GM19193 (cell line): ENCODE results near the gene PLXNB1.

Experiments used
- POLR2A ChIP-seq: IDR thresholded peaks from 4 replicates; pipeline ENCODE4 v1.6.1; 2011; ENCODE audit not compliant: insufficient read depth, insufficient read length; ENCODE audit errors: extremely low read depth

The PLXNB1 gene

DNA sequence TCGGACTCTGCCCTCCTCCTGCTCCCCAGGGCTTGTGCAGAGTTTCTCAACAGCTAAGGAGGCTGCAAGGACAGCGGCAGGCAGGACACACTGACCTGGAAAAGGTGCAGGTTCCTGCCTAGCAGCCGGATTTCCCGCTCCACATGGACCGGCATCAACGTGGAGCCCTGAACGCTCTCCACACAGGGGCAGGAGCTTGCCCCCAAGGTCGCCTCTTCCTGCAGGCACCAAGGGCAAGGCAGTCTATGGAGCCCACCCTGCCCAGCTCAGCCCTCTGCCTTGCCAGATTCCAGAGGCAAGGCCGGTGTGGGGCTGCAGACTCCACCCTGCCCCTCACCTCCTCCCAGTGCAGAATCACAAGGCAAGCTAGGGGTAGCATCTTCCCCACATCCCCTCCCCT, 10.7 kb downstream of the PLXNB1 start:
- TF ChIP-seq POLR2A: no peak

DNA sequence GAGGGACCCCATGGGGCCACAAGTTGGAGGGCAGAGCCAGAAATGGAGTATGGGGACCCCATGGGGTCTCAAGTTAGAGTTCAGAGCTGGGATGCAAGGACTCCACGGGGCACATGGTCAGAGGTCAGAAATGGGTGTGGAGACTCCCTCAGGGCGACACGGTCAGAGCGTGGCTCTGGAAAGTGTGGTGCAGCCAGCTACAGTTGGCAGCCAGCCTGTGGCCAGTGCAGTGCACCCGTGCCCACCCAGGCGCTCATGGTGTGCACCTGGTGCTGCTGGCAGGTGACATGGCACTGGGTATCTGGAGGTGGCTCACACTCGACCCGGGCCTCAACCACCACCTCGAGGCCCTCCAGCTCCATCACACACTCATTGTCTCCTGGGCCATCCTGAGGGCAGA, 11.2 kb downstream of the PLXNB1 start:
- no peak for TF ChIP-seq POLR2A

DNA sequence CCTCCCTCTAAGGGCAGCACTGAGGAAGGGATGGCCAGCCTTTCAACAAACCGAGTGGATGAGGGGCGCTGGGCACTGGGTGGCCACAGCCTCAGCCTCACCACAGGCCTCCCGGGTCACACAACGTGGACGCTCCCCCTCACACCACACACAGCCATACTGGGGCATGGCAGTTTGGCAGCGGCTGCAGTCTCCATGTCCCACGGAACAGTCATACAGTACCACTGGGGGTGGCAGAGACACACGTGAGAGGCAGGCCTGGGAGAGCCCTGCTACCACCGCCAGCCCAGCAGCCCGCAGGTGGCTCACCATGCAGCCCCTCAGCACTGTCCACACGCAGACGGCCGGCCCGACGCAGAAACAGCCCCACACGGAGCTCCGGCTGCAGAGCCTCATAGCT, 11.7 kb downstream of the PLXNB1 start:
- no peak for TF ChIP-seq POLR2A

DNA sequence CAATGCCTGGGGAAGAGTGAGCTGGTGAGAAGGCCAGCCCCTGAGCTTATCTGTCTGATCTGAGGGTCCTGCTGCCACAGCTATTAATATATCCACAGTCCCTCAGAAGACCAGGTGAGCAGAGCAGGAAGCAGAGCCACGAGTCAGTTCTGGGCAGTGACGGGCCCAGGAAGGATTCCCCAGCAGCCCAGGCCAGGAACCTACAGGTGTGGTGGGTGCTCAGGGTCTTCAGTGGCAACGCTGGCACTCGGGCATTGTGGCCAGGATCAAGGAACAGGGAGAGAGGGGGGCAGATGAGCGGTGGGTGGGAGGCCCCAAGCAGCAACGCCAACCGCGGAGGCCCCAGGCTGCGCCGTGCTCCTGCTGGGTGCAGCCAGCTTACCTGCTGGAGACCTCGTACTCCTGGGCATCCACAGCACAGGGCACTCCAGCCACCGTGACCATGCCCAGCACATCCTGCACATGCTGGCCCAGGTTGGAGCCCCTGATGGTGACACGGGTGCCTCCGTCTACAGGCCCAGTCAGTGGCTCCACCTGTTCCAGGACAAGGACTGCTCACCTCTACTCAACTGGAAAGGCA, 12.3 kb downstream of the PLXNB1 start:
- no peak for TF ChIP-seq POLR2A

DNA sequence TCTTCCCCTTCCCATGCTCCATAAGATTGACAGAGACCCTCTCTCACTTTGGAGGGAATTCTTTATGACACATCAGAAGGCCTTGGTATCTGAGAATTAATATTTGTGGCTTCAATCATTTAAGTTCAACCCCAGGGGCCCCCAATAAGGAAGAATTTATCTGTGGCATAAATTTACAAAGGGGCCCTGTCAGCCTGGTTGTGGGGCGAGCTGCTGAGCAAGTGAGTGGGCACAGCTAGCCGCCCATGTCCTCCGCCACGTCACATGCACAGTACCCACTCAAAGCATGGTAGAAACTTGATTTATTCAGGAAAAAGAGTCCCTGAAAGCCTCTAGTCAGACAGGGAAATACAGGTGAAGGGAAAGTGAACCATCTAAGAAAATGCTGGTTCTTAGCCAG, 13.3 kb downstream of the PLXNB1 start:
- TF ChIP-seq POLR2A: no peak

DNA sequence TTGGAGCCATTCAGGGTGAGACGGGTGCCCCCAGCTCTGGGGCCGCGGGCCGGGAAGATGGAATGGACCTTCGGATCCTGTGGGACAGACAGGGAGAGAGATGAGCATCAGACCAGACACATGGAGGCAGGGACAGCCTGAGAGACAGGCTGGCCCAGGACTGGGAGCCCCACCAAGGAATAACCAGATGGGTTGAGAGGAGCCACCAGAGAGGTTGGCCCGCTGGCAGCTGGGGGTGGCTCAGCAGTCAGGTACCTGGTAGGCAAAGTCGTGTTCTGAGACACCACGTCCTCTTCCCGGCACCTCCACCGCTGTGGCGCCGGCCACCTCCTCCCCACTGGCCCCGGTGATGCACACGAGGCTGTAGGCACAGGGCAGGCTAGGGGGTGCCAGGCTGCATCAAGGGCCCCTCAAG, 13.8 kb downstream of the PLXNB1 start:
- no peak for TF ChIP-seq POLR2A

DNA sequence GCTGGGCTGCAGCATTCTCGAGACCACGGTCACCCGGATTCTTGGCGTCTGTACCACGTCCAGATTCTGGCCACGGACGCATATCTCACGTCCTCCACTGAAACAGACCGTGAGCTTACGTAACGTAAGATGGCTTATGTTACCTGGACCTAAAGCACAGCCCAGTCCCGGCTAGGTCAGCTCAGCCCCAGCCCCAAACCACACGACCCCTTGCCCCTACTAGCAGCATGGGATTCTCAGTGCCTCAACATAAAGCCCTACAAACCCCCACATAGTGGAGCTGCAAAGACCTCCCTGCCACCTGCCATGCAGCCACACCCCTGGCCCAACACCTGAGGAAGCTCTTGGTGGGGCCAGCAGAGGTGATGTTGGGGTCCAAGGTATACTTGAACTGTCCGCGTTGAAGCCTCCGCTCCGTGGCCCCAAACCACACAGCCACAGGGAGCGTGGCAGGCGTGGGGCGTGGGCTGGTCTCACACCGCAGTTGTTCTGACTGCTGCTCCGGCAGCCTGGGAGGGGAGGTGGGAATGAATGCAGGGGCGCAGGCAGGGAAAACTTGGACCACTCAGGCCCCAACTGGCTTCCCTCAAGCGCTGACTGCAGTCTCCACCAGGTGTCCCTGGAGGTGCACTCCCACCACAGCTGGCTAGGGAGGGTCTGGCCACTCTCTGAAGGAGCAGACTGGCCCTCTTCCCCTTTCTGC, 14.5 kb downstream of the PLXNB1 start:
- TF ChIP-seq POLR2A: no peak

DNA sequence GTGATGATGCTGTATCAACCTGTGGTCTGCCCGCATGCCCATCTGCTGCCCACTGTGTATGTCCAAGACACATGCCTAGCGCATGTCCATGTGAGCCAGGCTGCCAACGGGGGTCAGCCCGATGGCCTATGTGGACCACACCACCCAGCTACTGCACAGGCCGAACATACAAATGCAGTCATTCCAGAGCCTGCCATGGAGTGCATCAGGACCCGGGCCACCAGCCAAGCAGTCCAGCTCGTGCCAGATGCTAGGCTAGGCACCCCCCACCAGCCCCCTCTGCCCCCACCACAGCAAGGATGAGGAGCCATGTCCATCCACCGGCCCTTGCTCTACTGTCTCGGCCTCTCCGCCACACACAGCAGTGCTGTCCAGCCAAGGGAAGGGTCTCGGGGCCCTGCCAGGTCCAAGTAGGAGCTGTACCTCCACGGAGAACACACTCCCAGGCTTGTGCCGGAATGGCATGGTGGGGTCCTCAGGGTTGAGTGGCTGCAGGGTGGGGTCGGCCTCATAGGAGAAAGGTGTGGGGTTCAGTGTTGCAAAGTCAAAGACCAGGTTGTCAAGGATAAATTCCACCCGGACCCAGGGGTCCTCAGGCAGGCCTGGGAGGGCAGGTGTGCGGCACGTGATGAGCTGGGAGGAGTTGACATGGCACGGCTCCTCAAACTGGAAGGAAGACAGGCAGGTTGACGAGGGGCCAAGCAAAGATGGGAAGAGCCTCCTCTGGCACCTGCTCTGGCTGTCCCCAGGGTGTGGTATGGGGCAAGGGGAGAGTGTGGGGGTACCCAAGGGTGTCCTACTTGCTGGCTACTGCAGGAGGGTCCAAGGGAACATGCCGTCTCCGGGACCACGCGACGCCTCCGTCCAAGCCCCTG, 15.3 kb downstream of the PLXNB1 start:
- TF ChIP-seq POLR2A: no peak

DNA sequence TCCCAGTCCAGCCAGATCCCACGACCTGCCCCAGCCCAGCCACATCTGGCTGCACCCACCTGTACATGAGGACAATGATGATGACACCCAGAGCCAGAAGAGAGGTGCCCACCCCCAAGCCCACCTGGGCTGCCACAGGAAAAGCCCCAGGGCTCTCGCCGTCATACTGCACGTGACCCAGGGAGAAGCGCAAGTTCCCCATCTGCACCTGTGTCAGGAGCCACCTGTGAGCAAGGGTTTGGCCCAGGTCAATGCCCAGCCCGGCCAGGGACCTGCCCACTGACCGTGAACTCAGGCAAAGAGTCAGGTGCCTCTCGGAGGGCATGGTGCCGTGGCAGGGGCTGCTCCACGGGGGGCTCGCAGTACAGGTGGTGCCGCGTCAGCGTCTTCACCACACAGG, 16.3 kb downstream of the PLXNB1 start:
- TF ChIP-seq POLR2A: no peak

DNA sequence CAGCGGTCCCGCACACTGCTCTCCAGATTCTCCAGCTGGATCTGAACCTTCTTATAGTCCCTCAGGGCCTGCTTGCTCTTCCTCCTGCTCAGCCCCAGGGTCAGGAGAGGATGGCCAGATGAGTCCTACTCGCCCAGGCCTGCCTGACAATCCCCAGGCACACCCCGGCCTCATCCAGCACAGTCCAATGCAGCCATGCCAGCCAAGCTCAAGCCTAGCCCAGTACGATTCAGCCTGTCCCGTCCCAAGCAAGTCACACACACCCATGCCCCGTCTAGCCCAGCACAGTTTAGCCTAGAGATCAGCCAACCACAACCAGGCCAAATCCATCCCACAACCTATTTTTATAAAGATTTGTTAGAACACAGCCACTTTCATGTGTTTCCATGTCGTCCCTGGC, 16.8 kb downstream of the PLXNB1 start:
- TF ChIP-seq POLR2A: no peak

DNA sequence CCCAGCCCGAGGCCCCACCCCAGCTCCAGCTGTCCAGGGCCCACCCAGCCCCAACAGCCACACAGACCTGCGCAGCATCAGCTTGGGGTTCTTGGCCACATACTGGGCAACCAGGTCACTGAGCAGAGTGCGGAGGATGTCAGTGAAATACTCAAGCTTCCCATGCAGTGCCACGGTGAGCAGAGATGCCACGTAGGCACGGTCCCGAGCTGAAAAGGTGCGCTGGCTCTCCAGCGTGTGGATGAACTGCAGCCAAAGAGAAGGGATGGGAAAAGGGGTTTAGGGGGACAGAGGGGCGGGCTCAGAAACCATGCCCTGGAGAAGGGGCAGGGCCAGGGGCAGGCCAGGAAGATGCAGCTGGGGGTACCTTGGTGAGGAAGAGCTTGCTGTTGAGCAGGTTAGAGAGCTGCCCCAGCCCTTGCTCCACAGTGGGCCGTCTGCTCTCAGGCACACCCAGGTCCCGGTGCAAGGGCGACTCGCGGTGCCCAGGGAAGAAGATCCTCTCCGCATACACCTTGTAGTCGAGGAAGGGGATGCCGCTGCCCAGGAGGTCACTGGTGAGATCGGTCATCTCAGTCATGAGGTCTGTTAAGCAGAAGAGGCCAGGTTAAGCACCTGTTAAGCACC, 17.4 kb downstream of the PLXNB1 start:
- no peak for TF ChIP-seq POLR2A

DNA sequence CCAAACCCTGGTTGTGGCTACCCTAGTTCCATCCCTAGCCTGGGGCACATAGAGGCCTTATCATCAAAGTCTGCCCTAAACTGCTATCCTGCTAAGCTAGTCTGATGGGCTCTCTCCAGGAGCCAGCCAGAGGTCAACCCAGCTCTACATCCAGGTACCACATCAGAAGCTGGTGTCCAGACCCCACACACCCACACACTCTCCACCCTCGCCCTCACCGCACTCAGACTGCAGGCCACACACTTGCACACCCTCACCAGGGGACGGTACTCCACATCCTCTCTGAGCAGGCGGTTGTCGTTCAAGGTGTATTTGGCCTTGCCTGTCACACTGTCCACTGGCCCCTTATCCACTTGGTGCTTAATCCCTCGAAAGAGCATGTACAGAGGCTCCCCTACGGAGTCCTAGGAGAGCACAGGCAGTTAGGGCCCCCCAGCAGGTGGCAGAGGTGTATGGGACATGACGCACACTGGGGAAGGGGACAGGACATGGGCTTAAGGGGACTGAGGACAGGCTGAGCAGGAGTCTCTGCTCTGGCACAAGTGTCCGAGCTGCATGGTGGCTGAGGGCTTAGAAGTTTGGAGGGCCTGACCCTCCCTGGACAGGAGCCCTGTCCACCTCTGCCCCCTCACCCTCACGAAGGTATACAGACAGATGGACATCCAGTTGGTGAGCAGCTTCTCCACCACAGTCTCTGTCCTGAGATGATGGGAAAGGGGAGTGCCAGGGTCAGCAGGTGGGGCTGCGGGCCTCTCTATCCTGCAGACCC, 18.1 kb downstream of the PLXNB1 start:
- TF ChIP-seq POLR2A: no peak

DNA sequence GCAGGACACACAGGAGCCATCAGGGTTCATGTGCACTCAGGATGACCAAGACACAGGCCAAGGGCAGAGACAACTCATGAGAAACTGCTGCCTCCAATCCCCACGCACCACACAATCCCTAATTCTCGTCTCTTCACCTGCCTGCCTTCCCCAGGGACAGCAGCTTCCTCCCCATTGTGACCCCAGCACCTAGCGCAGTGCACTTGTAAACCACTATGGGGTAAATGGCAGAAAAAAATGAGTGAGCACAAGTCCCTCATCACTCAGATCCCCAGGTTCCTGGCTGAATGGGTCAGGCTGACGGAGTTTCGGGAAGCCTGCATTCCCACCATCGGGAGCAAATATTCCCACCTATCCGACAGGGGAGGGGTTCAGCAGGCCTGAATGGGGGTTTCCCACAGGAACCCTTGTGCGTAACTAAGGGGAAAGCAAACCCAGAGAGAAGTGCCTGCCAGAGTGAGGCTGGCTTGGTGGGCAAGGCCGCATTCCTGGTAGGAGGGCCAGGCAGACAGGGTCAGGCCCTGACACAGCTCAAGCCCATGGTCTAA, 18.8 kb downstream of the PLXNB1 start:
- TF ChIP-seq POLR2A: no peak
